Osteoblast (primary cell): ENCODE data around the gene CDK10. TPM values are rescaled to one million over a fixed set of nuclear protein-coding genes. Genes with fewer than 3 reads are reported as not detected.

ENCODE experiments used
- DNase-seq: peaks from one replicate; pipeline ENCODE4 v3.0.0; 2011; ENCODE audit warnings: low spot score, mixed read lengths; ENCODE audit not compliant: insufficient read length; ENCODE audit errors: missing footprints
- H2AFZ ChIP-seq: 2 replicates; pipeline ENCODE4 v1.6.0; 2011; ENCODE audit warnings: mild to moderate bottlenecking, low read length
- H3K27ac ChIP-seq: 2 replicates; pipeline ENCODE4 v1.5.1; 2011; ENCODE audit warnings: mild to moderate bottlenecking, low read depth, low read length, moderate library complexity
- H3K27me3 ChIP-seq: 2 replicates; pipeline ENCODE4 v1.6.0; 2012; ENCODE audit warnings: mild to moderate bottlenecking, control low read depth, inconsistent platforms, low read length, moderate library complexity; ENCODE audit not compliant: insufficient read depth
- H3K36me3 ChIP-seq: 2 replicates; pipeline ENCODE4 v1.5.1; 2011; ENCODE audit warnings: mild to moderate bottlenecking, low read length, control low read depth, moderate library complexity; ENCODE audit not compliant: insufficient read depth
- H3K4me1 ChIP-seq: 2 replicates; pipeline ENCODE4 v1.5.1; 2011; ENCODE audit warnings: mild to moderate bottlenecking, low read length, control low read depth, moderate library complexity; ENCODE audit not compliant: insufficient read depth
- H3K4me2 ChIP-seq: 2 replicates; pipeline ENCODE4 v1.6.0; 2011; ENCODE audit warnings: mild to moderate bottlenecking, low read length; ENCODE audit not compliant: insufficient read depth
- H3K4me3 ChIP-seq: fragments of 200-600 bp; sonication (generic); 3 replicates; pipeline ENCODE4 v1.5.1; 2012; ENCODE audit warnings: mild to moderate bottlenecking, low read length, inconsistent platforms; ENCODE audit not compliant: insufficient read depth
- H3K79me2 ChIP-seq: 2 replicates; pipeline ENCODE4 v1.6.0; 2012; ENCODE audit warnings: mild to moderate bottlenecking, low read length, control low read depth, inconsistent platforms; ENCODE audit not compliant: insufficient read depth
- H3K9me3 ChIP-seq: 2 replicates; pipeline ENCODE4 v1.5.1; 2011; ENCODE audit warnings: low read depth, low read length, control low read depth
- H4K20me1 ChIP-seq: 2 replicates; pipeline ENCODE4 v1.6.0; 2012; ENCODE audit warnings: mild to moderate bottlenecking, low read length, control low read depth; ENCODE audit not compliant: insufficient read depth
- total RNA-seq: library from RNA; depleted of rRNA; stranded (reverse); fragments of >200 nt; gene quantifications from 2 replicates; pipeline ENCODE4 v1.2.3, GENCODE V29; 2012
- TF ChIP-seq, protein P1 (sequence below): IDR thresholded peaks from 2 replicates; pipeline ENCODE4 v1.5.1; 2011; ENCODE audit warnings: mild to moderate bottlenecking, low read depth, low read length, moderate library complexity; ENCODE audit errors: extremely low read depth

The CDK10 gene
- total RNA-seq, 1 donor: 37.6 TPM

DNA sequence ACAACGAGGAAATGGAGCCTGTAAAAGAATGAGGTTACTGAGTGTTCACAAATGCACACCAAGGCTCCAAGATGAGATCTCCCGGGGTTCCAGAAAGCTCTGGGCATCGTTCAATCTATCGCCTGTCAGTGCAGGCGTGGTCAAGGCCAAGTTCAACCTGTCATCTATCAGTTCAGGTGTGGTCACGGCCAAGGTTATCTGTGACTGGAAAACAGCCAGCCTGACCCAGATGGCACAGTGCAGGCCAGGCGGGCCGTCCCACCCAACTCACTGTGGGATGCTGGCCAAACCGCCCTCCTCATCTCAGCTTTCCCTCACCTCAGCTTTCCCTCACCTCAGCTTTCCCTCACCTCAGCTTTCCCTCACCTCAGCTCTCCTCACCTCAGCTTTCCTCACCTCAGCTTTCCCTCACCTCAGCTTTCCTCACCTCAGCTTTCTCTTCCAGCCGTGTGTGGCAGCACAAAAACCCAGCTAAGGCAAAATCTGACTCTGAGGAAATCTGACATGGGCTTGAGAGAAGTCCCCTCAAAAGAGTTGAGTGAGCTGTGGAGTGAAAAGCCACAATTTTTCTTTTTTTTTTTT lies 31.3 kb upstream of the CDK10 start:
- H3K27me3 ChIP-seq: no peaks in the 10 kb centered on the region
- no peak overlapping the region for H2AFZ ChIP-seq
- H3K4me3 ChIP-seq: no peak overlapping the region
- H4K20me1 ChIP-seq: peaks cover 30% of the 10 kb centered on the region
- peak; percentile 52 for DNase-seq
- H3K4me1 ChIP-seq: peaks cover 14% of the 10 kb centered on the region
- no peak overlapping the region for H3K27ac ChIP-seq
- H3K9me3 ChIP-seq: no peaks in the 10 kb centered on the region
- peaks cover 17% of the 10 kb centered on the region for H3K36me3 ChIP-seq
- peaks cover 70% of the 10 kb centered on the region for H3K79me2 ChIP-seq
- H3K4me2 ChIP-seq: no peak overlapping the region
- TF ChIP-seq, protein P1, sequence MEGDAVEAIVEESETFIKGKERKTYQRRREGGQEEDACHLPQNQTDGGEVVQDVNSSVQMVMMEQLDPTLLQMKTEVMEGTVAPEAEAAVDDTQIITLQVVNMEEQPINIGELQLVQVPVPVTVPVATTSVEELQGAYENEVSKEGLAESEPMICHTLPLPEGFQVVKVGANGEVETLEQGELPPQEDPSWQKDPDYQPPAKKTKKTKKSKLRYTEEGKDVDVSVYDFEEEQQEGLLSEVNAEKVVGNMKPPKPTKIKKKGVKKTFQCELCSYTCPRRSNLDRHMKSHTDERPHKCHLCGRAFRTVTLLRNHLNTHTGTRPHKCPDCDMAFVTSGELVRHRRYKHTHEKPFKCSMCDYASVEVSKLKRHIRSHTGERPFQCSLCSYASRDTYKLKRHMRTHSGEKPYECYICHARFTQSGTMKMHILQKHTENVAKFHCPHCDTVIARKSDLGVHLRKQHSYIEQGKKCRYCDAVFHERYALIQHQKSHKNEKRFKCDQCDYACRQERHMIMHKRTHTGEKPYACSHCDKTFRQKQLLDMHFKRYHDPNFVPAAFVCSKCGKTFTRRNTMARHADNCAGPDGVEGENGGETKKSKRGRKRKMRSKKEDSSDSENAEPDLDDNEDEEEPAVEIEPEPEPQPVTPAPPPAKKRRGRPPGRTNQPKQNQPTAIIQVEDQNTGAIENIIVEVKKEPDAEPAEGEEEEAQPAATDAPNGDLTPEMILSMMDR: no peak

DNA sequence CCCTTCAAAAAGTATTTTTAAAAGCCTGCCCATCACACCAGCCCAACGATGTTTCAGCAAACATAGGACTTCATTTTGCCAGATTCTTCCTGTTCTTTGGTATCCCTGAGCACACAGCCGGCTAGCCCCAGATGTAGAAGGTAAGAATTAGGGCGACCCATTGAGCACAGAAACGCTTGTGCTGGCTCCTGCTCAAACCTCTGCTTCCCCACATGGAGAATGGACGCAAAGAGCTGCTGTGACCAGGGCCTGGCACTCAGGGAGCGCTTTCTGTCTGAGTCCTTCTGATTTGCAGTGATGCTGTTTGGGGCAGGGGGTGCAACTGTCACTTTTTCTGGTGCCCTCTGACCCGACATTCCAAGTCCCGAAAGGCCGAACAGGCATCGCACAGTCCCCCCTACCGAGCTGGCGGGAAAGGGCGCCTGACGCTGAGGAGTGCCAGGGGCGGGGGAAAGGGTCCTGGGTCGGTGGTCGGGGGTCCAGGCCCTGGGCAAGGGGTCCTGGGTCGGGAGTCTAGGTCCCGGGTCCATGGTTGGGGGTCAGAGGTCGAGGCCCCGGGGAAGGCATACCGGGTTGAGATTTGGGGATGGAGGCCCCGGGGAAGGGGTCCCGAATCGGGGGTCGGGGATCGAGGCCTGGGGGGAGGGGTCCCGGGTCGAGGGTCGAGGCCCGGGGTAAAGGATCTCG lies 29.9 kb upstream of the CDK10 start:
- peak overlapping the region; percentile 94 for H3K4me3 ChIP-seq
- H3K4me1 ChIP-seq: peaks cover 14% of the 10 kb centered on the region
- peak overlapping the region; percentile 78 for H3K27ac ChIP-seq
- no peaks in the 10 kb centered on the region for H3K27me3 ChIP-seq
- peaks cover 22% of the 10 kb centered on the region for H4K20me1 ChIP-seq
- TF ChIP-seq, protein P1: no peak
- peak; percentile 68 for DNase-seq
- H3K79me2 ChIP-seq: peaks cover 72% of the 10 kb centered on the region
- H2AFZ ChIP-seq: no peak overlapping the region
- peak overlapping the region; percentile 99 for H3K4me2 ChIP-seq
- H3K9me3 ChIP-seq: no peaks in the 10 kb centered on the region
- peaks cover 14% of the 10 kb centered on the region for H3K36me3 ChIP-seq

DNA sequence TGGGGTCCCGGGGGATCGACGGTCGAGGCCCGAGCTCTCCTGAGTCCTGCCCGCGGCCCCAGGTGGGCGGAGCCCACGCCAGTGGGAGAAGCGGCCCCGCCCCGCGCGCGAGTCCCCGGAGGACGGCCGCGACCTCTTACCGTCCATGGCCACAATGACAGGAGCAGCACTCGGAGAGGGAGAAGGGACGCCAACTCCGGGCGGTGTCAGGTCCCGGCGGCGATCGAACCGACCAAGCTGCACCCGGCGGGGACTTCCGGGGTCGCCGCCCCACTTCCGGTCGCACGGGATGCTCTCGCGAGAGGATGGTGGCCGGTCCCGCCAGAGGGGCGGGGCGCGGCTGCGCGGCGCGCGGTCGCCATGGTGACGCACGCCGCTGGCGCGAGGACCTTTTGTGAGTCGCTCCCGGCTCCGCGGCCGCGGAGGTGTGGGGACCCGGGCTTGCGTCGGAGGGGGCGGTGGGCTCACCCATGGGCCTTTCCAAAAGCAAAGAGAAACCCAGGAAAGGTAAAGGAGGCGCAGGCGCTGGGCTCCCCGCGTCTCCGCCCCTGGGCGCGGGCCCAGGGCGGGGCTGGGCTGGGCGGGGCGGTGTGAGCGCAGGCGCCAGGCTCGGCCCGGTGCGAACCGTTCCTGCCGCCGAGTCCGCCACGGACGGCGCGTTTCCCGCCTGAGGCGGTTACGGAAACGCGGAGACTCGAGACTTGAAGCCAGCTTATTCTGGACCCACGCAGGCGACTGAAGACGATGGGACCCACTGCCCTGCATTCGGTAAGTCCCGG lies 28.9 kb upstream of the CDK10 start, which contains the start of the genes CHMP1A and SPATA33:
Gene CHMP1A, minus strand, starts transcription at position 267 of the 779 bp plus-strand sequence. Its CDS starts 120 bp downstream, at position 147.
Gene SPATA33, plus strand, starts transcription at position 395 of the 779 bp plus-strand sequence. Its CDS starts 76 bp downstream, at position 471.
- DNase-seq: peak; percentile 100
- H3K36me3 ChIP-seq: peaks cover 14% of the 10 kb centered on the region
- peaks cover 64% of the 10 kb centered on the region for H3K79me2 ChIP-seq

More for the DNA sequence above, 28.9 kb upstream of the CDK10 start, which contains the start of the genes CHMP1A and SPATA33:
- Histone ChIP-seq H4K20me1 (peaks cover 15% of the 10 kb centered on the region), H3K4me3 (peak within 1 kb of the TSS; percentile 94), H3K9me3 (no peaks in the 10 kb centered on the region), H3K4me1 (peaks cover 14% of the 10 kb centered on the region), H2AFZ (peak within 1 kb of the TSS; percentile 96), H3K4me2 (peak within 1 kb of the TSS; percentile 99), H3K27me3 (no peaks in the 10 kb centered on the region), H3K27ac (peak within 1 kb of the TSS; percentile 78)
- TF ChIP-seq, protein P1: no peak
